HG02642 (cell line): ENCODE results near the gene SLC8A2.

Experiments used
- ATAC-seq: cut with Tn5 transposase; IDR thresholded peaks from one replicate; pipeline ENCODE4 v1.9.1; 2021; ENCODE audit warnings: mild to moderate bottlenecking; ENCODE audit not compliant: unreplicated experiment, poor library complexity

SLC8A2 gene, protein sequence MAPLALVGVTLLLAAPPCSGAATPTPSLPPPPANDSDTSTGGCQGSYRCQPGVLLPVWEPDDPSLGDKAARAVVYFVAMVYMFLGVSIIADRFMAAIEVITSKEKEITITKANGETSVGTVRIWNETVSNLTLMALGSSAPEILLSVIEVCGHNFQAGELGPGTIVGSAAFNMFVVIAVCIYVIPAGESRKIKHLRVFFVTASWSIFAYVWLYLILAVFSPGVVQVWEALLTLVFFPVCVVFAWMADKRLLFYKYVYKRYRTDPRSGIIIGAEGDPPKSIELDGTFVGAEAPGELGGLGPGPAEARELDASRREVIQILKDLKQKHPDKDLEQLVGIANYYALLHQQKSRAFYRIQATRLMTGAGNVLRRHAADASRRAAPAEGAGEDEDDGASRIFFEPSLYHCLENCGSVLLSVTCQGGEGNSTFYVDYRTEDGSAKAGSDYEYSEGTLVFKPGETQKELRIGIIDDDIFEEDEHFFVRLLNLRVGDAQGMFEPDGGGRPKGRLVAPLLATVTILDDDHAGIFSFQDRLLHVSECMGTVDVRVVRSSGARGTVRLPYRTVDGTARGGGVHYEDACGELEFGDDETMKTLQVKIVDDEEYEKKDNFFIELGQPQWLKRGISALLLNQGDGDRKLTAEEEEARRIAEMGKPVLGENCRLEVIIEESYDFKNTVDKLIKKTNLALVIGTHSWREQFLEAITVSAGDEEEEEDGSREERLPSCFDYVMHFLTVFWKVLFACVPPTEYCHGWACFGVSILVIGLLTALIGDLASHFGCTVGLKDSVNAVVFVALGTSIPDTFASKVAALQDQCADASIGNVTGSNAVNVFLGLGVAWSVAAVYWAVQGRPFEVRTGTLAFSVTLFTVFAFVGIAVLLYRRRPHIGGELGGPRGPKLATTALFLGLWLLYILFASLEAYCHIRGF

DNA sequence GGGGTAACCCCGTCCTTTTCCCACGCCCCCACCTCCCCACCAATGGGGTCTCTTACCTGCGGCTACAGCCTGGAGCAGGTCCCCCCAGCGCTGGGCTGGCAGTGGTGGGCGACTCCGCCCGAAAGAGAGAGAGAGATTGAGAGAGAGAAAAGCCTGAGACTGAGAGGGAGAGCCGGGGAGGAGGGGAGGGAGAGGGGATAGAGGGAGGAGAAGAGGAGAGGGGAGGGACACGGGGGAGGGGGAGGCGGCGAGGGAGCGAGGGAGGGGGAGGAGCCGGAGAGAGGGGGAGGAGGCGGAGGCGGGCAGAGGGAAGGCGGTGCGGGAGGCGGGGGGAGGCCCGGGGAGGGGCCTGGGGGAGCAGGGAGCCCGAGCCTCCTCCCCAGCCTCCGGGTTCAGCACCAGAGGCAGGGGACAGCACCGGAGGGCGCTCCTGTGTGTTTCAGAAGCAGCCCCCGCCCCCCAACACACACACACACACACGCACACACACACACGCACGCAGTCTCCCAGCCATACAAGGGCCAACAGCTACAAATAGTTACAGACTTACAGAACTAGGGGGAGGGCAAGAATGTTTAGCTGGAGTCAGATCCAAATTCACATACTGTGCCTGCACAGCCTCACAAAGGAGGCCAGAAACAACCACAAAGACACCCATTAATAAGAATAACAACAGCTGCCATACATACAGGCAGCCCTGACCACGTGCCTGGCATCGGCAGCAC, at the start of gene SLC8A2:
TSS of gene SLC8A2 (minus strand) at position 161 of the 725 bp plus-strand sequence. CDS start 5,490 bp downstream, outside the sequence.
- ATAC-seq, result no peak

DNA sequence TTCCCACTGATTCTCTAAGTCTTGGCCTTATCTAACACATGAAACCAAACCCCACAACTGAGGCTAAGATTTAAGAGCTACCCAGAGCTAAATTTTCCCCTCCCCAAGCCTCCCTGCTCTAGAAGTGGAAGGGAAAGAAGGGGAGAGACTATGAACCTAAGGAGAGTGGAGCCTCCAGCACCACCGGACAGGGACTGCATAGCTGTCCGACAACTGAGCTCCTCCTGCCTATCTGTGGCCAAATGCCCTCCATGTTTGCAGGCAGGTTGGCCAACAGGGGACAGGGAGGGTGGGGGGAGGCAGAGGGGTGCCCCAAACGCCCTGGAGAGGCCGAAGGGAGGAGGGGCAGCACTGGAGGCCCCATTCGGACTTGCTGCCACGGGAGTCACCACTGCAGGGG, 49.1 kb upstream of the SLC8A2 start:
- no peak for ATAC-seq

DNA sequence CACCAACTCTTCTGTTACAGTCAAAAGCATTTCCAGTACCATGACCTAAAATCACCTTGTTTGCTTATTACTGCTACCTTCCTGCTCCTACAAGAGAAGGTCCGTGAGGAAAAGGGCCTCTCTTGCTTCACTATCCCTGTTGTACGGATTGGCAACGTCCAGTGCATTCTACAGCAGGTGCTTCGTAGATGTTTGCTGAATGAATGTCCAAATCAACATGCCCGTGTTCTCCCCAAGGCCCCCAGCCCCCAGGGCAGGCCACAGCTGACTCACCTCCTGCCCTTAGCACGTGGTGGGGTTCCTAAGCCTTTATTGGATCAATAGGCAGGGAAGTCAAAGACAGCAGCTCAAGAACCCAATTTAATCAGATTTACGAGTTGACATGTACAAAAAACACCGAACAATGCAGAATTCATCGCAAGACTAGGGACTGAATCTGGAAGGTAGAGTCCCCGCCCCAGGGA, 48.7 kb upstream of the SLC8A2 start:
- ATAC-seq, result no peak

DNA sequence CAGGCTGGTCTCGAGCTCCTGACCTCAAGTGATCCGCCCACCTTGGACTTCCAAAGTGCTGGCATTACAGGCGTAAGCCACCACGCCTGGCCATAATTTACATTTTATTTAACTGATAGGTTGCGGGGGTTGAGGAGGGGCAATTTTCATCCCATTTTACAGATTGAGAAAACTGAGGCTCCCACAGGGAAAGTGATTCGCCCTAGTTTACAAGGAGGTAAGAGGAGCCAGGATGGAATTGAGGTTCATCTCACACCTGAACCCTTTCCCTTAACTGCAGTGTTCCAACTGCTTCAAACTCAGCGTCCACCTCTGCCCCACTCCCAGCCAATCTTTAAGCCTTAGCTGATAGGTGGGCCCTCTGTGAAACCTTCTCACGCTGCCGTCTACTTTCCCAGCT, 47.2 kb upstream of the SLC8A2 start:
- no peak for ATAC-seq

DNA sequence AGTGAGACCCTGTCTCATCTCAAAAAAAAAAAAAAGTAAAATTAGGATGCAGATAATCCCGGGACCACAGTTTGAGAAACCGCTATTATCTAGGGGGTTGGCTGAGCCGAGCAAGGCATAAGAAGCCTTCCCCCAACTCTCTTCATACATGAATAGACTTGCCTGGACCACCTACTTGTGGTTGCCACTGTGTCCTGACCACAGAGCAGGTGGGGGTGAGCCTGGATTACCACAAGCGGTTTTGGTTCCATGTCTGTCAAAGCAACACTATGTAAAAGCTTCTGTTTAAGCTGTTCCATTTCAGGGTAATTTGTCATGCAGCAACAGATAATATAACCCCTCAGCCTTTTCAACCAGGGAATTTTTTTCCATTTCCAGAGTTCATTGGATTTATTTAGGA, 46.4 kb upstream of the SLC8A2 start:
- ATAC-seq, result peak; percentile 18

DNA sequence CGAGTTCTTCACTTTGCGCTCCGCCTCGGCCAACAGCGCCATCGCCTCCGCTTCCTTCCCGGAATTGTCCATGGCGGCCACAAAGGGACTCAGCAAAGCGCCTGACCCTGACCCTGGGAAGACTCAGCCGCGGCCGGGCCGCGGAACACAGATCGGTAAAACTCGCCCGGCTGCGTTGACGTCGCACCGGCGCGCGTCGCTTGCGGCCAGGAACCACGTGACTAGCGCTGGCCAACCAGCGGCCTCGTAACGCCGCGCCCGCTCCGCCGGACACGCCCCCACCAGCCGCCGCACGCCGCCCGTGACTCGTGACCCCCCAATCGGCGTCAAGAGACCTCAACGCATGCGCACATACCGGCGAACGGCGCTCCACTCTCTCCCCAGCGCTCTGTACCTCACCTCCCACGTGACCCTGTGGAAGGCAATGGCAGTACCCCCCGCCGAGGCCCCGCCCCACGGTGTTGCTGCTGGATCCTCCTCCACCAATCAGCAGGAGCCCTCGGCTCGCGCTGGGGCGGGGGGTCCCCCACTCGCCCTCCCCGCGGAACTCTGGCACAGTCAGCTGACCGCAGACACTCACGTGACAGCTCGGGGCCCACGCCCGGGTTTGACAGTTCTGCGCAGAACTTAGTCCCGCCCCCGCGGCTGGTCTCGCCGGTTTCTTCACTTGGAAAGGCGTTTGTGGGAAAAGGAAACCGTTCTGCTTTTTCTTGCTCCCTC, 43.3 kb upstream of the SLC8A2 start, which contains the start of gene NAPA:
TSS of gene NAPA (minus strand) at position 195 of the 720 bp plus-strand sequence. CDS start at position 72, 123 bp downstream.
- ATAC-seq, result peak; percentile 88

DNA sequence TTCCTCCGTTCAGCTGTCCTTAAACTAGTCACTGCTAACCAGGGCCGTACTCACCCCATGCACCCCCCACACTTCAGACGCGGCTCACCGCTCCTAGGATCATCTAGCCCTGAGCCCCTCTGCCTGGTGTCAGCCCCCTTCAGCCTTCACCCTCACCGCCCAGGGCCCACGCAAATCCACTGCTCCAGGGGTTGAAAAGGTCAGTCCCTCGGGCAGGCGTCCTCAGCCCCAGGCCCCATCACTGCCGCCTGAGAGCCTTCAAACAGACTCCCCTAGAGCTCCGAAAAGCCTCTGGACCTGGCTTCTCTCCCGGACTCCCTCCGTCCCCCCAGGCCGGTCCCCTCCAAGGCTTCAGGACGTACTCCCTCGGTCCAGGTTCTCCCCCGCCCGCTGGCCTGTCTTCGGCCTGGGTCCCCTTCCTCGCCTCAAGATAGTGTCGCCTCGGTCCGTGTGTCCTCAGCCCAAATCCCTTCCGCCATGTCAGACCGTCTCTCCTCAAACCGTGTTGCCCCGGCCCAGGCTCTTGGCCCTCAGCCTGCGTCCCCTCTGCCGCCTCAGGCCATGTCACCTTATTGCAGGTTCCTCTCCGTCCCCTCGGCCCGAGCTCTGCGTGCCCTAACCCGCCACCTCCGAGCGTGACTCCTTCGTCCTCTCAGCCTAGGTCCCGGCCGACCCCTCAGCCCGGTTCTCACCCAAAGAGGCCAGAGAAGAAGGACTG, 42.6 kb upstream of the SLC8A2 start:
- ATAC-seq, result no peak

DNA sequence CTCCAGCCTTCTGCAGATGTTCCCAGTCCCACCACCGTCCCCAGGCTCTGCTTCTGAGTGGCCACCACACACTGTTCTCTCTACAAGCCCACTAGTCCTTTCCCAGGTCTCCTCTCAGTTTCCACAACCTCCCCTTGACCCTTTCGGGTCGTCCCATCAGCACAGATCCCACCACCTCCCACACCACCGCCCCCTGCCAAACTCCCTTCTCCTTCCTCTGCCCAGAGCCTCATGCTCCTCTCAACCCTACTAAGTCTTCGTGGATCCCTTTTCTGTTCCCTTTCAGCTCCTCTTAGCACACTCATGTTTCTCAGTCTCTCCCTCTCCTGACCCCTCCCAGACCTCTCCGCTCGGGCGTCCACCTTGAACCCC, 41.2 kb upstream of the SLC8A2 start:
- ATAC-seq, result no peak

DNA sequence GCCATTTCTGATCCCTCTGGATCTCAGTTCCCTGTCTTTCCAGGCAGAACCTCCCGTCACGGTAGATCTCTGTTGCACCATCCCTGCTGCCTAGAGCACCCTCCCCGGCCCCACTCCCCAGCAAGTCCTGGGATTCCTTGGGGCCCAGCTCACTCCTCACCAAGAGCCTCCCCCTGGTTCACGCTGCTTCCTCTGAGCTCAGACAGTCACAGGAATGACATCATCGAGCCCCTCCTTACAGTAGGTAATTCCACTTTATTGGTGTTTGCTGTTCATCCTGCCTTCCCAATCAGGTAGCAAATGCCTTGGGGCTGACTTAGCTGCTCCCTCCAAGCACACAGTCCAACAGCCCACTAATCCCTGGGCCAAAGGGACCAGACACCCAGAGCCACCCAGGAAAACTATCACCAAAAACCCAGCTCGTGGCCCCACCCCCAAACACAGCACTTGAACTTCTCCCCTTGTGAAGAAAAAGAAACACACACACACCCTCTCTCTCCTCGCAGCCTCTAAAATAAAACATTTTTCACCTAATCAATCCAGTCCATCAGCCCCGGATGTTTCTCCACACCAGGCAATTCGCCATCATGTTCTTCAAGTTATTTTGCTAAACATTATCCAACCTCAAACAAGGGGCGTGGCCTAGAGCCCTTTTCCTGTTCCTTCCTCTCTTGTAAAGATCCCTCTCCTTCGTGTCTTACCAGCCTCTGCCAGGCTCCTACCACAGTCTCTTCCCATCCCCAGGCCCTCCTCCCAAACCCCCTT, 40.7 kb upstream of the SLC8A2 start:
- ATAC-seq, result no peak

DNA sequence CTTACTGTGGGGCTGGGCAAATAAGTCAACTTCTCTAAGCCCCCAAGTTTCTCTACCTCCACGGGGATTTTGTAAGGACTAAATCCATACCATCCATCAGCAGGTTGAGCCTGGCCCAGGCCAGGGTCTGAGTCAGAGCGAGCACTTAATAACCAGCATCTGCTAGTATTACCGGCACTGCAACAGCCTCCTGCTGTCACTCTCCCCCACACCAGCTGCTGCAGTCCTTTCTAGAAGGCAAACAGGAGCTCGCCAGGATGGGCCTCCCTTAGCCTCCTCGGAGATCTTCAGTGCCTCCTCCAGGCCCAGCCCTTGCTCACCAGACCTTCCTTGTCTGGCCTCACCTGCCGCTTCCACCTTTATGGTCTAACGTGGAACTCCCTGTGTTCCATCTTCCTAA, 40.0 kb upstream of the SLC8A2 start:
- ATAC-seq, result no peak

DNA sequence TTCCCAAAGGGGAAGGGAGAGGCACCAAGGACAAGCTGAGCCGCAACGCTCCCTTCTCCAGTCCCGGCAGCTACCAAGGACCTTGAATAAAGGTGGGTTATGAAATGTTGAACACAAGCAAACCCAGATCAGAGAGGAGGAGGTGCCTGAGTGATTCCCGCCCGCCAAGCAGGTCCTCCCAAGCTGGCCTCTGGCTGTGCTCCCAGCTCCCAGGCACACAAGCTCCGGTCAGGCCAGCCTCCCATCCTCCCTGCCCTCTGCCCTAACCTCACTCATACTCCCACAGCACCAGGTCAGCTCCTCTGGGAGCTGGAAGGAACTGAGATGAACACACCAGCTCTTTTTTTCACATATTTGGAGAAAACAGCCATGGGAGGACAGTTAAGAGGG, 39.4 kb upstream of the SLC8A2 start:
- no peak for ATAC-seq

DNA sequence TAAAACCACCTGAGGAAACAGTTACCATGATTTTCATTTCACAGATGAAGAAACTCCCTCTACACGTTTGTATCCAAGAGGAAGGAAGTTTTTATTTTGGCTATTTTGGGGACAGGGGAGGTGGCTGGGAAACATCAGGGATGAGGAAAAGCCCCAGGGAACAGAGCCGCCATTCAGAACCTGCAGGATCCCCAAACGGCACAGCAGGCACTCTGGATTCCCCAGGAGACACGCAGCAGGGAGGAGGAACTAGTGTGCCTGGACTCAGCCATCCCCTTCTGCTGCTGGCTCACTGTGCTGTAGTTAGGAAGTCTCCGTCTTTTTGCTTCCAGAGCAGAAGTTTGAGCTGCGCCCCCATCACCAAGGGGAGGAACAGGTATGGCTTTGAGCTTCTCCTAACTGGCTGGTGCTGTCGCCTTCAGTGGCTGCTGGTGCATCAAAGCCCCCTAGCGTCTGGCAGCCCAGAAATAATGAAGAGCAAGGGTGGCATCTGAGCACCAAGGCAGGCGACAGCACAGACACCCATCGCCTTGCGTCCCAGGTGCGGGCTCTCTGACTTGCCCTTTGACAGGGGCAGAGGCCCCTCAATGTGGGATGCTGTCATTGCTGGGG, 38.9 kb upstream of the SLC8A2 start:
- no peak for ATAC-seq

DNA sequence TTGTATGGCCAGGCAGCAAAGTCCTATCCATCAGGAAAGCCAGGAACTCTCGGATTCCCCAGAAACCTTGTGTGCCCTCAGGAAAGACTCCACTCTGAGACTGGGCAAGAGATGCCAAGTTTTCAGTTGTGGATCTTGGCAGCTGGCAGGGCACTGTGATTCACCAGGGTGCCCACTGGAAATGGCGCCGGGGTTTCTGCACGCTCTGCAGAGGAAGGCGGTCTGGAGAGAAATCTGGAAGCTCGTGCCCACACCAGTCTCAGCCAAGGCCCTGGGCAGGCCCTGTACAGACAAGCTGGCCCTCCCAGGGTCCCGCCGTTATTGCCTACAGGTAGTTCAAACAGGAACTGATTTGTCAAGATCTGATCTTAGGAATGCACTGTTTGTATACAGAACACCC, 38.3 kb upstream of the SLC8A2 start:
- ATAC-seq, result no peak

DNA sequence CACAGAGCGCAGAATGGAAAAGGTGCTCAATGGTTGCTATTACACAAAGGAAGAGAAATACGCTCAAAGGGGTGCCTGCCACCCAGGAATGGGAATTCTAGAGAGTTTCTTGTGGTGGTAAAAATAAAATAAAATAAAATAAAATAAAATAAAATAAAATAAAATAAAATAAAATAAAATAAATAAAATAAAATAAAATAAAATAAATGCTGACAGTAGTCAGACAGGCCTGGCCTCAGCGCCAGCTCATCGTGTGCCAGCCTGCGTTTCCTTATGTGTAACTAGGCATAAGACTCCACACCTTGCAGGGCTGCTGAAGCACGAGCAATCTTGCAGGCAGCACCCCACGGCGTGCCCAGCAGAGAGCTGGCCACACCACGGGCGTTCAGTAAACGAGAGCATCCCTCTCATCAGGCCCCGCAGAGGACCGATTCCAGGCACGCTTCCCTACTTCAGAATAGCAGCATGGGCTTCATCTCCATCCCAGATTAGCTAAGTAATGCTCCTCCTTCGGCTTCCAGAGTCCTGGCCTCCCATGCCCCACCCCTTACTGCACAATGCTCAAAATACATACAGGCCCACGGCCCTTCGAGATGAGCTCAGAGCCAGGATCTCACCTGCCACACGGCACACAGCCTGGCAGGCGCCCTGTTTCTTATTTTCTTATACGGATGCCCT, 37.6 kb upstream of the SLC8A2 start:
- ATAC-seq, result no peak

DNA sequence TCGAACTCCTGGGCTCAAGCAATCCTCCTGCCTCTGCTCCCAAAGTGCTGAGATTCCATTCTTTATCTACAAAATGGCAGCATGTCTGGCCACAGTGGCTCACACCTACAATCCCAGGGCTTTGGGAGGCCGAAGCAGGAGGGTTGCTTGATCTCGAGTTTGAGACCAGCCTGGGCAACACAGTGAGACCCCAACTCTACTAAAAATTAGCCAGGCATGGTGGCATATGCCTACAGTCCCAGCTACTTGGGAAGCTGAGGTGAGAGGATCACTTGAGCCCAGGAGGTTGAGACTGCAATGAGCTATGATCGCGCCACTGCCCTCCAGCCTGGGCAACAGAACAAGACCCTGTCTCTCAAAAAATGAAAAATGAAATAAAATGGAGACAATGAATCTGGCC, 37.0 kb upstream of the SLC8A2 start:
- no peak for ATAC-seq

DNA sequence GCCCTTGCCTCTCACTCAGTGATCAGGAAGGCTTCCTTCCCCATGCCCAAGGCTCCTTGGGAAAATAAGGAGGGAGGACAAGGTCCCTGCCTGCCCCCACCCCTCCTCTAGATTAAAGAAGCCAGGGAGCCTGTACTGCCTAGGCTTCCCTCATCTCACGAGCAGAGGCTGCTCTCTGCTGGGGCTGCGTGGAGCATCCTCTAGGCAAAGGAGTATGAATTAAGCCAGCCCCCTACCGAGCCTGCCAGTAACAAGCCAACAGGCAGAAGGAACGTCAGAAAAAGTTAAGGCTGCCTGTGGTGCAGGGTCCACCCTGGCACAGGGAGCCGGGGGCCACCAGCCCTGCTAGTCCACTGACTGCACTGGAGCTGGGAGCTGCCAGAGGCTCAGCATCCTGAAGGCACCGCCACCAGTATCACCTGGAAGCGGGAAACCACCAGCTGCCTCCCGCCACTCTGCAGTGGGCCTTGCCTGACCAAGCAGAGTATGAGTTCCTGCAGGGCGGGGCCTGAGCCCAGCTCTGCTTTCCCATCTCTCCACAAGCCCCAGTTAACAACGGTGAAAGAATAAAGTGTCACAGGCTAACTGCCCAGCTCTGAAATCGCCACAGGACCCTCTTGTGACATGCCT, 36.3 kb upstream of the SLC8A2 start:
- ATAC-seq, result no peak

DNA sequence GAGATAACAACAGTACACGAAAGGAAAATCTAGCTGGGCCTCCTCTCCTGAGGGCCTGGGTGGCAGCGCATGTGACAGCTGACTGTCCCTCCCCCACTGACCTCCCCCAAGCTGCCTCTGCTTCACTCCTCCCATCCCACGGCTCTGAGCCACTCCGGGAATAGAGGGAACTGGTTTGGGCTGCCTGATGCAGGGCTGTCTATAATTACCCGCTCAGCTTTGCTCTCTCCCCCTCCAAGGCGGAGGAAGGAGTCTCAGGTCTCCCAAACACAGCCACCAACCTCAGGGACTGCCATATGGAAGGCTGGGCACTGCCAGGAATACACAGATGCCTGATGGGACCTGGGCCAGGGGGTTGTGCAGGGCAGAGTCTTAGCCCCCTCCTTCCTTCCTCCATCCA, 35.3 kb upstream of the SLC8A2 start:
- ATAC-seq, result no peak
